Astrocyte (in vitro differentiated cells and primary cell): ENCODE results near the gene MCF2L2. TPM values are rescaled to one million over a fixed set of nuclear protein-coding genes. Genes with fewer than 3 reads are reported as not detected.

Source experiments
- DNase-seq: peaks from one replicate; pipeline ENCODE4 v3.0.0-alpha.2; 2010; ENCODE audit warnings: low read depth
- FAIRE-seq: peaks from 2 replicates; lab custom pipeline; 2011; peaks lifted over from hg19 to GRCh38; lab: Jason Lieb, UNC
- H2AFZ ChIP-seq: 2 replicates; pipeline ENCODE4 v1.6.0; 2012; ENCODE audit warnings: low read depth, low read length, inconsistent platforms
- H3K27ac ChIP-seq: 2 replicates; pipeline ENCODE4 v1.5.1; 2011; ENCODE audit warnings: low read depth, low read length, inconsistent platforms
- H3K27me3 ChIP-seq: 2 replicates; pipeline ENCODE4 v1.6.0; 2011; ENCODE audit warnings: low read length, inconsistent platforms; ENCODE audit not compliant: insufficient read depth
- H3K36me3 ChIP-seq: 2 replicates; pipeline ENCODE4 v1.5.1; 2011; ENCODE audit warnings: low read length, inconsistent platforms; ENCODE audit not compliant: insufficient read depth
- H3K4me1 ChIP-seq: 2 replicates; pipeline ENCODE4 v1.5.1; 2011; ENCODE audit warnings: low read length, inconsistent platforms; ENCODE audit not compliant: insufficient read depth
- H3K4me2 ChIP-seq: 2 replicates; pipeline ENCODE4 v1.6.0; 2012; ENCODE audit warnings: low read length, inconsistent platforms
- H3K4me3 ChIP-seq: 2 replicates; pipeline ENCODE4 v1.5.1; 2011; ENCODE audit warnings: low read depth, mild to moderate bottlenecking, low read length, inconsistent platforms; ENCODE audit not compliant: insufficient read depth
- H3K79me2 ChIP-seq: 2 replicates; pipeline ENCODE4 v1.6.0; 2012; ENCODE audit warnings: mild to moderate bottlenecking, low read length, inconsistent platforms; ENCODE audit not compliant: insufficient read depth
- H3K9ac ChIP-seq: 2 replicates; pipeline ENCODE4 v1.6.0; 2012; ENCODE audit warnings: mild to moderate bottlenecking, low read length, inconsistent platforms
- H3K9me3 ChIP-seq: 2 replicates; pipeline ENCODE4 v1.5.1; 2012; ENCODE audit warnings: low read depth, mild to moderate bottlenecking, low read length, inconsistent platforms; ENCODE audit not compliant: insufficient read depth
- H4K20me1 ChIP-seq: 2 replicates; pipeline ENCODE4 v1.6.0; 2012; ENCODE audit warnings: low read length, inconsistent platforms; ENCODE audit not compliant: insufficient read depth
- H3K27ac Mint-ChIP-seq: one replicate; pipeline ENCODE4 v1.8.0; 2021; ENCODE audit warnings: mild to moderate bottlenecking, mixed read lengths; ENCODE audit not compliant: unreplicated experiment
- H3K27me3 Mint-ChIP-seq: one replicate; pipeline ENCODE4 v1.8.0; 2021; ENCODE audit warnings: low read depth, mixed read lengths; ENCODE audit not compliant: unreplicated experiment
- H3K36me3 Mint-ChIP-seq: one replicate; pipeline ENCODE4 v1.8.0; 2021; ENCODE audit warnings: low read depth, mixed read lengths; ENCODE audit not compliant: unreplicated experiment
- H3K4me1 Mint-ChIP-seq: one replicate; pipeline ENCODE4 v1.8.0; 2021; ENCODE audit warnings: low read depth, mixed read lengths; ENCODE audit not compliant: unreplicated experiment
- H3K4me3 Mint-ChIP-seq: one replicate; pipeline ENCODE4 v1.8.0; 2021; ENCODE audit warnings: mild to moderate bottlenecking, moderate library complexity, mixed read lengths; ENCODE audit not compliant: unreplicated experiment
- H3K9me3 Mint-ChIP-seq: one replicate; pipeline ENCODE4 v1.8.0; 2021; ENCODE audit warnings: mild to moderate bottlenecking, mixed read lengths; ENCODE audit not compliant: unreplicated experiment
- EZH2 ChIP-seq: IDR thresholded peaks from 2 replicates; pipeline ENCODE4 v1.6.1; 2012; ENCODE audit warnings: mild to moderate bottlenecking, low read length, inconsistent platforms; ENCODE audit not compliant: insufficient read depth
- total RNA-seq: library from RNA; stranded (reverse); gene quantifications from 2 replicates; pipeline ENCODE4 v1.2.1, GENCODE V29; 2021
- TF ChIP-seq, protein P1 (sequence below): IDR thresholded peaks from 2 replicates; pipeline ENCODE4 v1.5.1; 2011; ENCODE audit warnings: low read depth, mild to moderate bottlenecking, inconsistent platforms, low read length, moderate library complexity; ENCODE audit not compliant: insufficient read depth

The MCF2L2 gene
- total RNA-seq, 1 donor from 2014 or later = 0.89 TPM

DNA sequence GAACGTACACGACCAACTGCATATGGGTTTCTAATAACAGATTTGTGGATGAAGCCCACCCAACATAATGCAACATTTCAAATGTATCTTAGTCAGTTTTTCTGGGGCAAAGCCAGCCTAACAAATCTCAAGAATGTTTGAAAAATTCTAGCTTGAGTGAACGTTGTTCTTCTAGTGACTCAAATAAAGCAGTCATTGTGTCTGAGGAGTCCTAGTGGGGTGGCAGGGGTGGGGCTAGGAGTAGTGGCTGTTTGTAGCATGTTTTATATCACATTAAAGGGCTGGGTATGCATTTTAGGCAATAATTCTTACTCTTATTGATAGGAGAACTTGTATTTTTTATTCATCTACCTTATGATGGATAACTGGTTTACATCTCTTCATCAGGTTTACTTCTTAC, 169.3 kb downstream of the MCF2L2 start:
- Histone ChIP-seq H2AFZ (no peak overlapping the region), H3K9me3 (no peaks in the 10 kb centered on the region), H3K27me3 (no peaks in the 10 kb centered on the region), H3K36me3 (no peaks in the 10 kb centered on the region), H4K20me1 (no peaks in the 10 kb centered on the region), H3K27ac (no peak overlapping the region), H3K4me1 (peaks cover 5% of the 10 kb centered on the region), H3K79me2 (peaks cover 57% of the 10 kb centered on the region), H3K4me3 (no peak overlapping the region), H3K4me2 (no peak overlapping the region), H3K9ac (no peak overlapping the region)
- Mint-ChIP-seq H3K27me3 (no peaks in the 10 kb centered on the region), H3K4me1 (peaks cover 24% of the 10 kb centered on the region), H3K4me3 (no peak overlapping the region), H3K36me3 (no peaks in the 10 kb centered on the region), H3K27ac (no peak overlapping the region), H3K9me3 (no peaks in the 10 kb centered on the region)
- TF ChIP-seq EZH2 = no peak
- TF ChIP-seq, protein P1, sequence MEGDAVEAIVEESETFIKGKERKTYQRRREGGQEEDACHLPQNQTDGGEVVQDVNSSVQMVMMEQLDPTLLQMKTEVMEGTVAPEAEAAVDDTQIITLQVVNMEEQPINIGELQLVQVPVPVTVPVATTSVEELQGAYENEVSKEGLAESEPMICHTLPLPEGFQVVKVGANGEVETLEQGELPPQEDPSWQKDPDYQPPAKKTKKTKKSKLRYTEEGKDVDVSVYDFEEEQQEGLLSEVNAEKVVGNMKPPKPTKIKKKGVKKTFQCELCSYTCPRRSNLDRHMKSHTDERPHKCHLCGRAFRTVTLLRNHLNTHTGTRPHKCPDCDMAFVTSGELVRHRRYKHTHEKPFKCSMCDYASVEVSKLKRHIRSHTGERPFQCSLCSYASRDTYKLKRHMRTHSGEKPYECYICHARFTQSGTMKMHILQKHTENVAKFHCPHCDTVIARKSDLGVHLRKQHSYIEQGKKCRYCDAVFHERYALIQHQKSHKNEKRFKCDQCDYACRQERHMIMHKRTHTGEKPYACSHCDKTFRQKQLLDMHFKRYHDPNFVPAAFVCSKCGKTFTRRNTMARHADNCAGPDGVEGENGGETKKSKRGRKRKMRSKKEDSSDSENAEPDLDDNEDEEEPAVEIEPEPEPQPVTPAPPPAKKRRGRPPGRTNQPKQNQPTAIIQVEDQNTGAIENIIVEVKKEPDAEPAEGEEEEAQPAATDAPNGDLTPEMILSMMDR = no peak
- FAIRE-seq (no peak), DNase-seq (no peak)

- peak; percentile 15 for DNase-seq
- no peak overlapping the region for H2AFZ ChIP-seq
- peak overlapping the region; percentile 70 for H3K4me3 ChIP-seq
- no peaks in the 10 kb centered on the region for H4K20me1 ChIP-seq
- H3K9me3 ChIP-seq = no peaks in the 10 kb centered on the region
- TF ChIP-seq, protein P1 = no peak
- no peak for TF ChIP-seq EZH2
- Mint-ChIP-seq H3K9me3 (no peaks in the 10 kb centered on the region), H3K27me3 (peaks cover 8% of the 10 kb centered on the region), H3K4me3 (peak overlapping the region; percentile 85), H3K4me1 (peaks cover 20% of the 10 kb centered on the region), H3K36me3 (no peaks in the 10 kb centered on the region), H3K27ac (peak overlapping the region; percentile 60)
- H3K27ac ChIP-seq = no peak overlapping the region
- H3K36me3 ChIP-seq = no peaks in the 10 kb centered on the region
- peak overlapping the region; percentile 85 for H3K4me2 ChIP-seq
- H3K4me1 ChIP-seq = peaks cover 6% of the 10 kb centered on the region
- peaks cover 36% of the 10 kb centered on the region for H3K79me2 ChIP-seq
- no peak overlapping the region for H3K9ac ChIP-seq
- no peak for FAIRE-seq
- H3K27me3 ChIP-seq = no peaks in the 10 kb centered on the region
Measured at GRCh38 chr3:183255348-183255730, 173.1 kb downstream of the MCF2L2 start.

DNA sequence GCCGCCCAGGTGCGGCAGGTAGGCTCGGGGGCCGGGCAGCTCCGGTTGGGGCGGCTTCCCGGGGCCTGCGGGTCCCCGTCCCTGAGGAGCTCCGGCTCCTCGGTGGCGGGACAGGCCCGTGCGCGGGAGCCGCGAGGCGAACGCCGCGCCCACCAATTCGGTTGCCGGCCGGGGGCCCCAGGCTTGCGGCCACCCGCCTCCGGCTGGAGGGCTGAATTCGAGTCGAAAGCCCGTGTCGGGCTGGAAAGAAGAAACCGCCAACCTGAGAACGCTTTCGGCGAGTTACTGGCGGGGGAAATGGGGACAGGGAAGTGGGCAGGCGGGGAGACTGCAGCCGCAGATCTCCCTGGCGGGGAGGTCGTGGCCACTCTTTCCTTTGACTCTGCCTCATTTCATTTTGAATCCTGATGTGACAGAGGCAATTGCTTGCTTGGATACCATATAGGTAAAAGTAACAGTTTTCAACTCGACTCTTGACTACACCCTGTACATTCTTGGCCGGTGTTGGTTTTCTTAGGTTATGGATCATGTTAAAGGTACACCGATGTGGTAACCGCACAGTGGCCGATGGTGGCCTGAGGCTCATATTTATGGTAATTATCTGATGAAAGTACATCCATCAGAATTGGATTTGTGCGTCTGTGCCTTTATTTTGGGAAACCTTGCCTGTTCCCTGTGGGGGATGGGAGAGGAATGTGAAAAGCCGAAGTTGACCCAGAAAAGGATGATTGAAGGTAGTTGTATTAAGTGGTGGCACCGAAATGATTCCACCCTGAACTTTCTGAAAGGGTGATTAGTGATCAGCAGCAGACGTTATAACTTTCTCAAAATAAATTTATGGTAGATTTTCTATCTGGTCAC, 173.7 kb downstream of the MCF2L2 start:
- TF ChIP-seq, protein P1 = no peak
- no peak for TF ChIP-seq EZH2
- Mint-ChIP-seq H3K4me1 (peaks cover 14% of the 10 kb centered on the region), H3K27me3 (peaks cover 8% of the 10 kb centered on the region), H3K36me3 (no peaks in the 10 kb centered on the region), H3K9me3 (no peaks in the 10 kb centered on the region), H3K27ac (peak overlapping the region; percentile 60), H3K4me3 (peak overlapping the region; percentile 85)
- no peak for DNase-seq
- Histone ChIP-seq H3K4me1 (peaks cover 6% of the 10 kb centered on the region), H3K9ac (peak overlapping the region; percentile 86), H3K36me3 (no peaks in the 10 kb centered on the region), H4K20me1 (no peaks in the 10 kb centered on the region), H3K9me3 (no peaks in the 10 kb centered on the region), H3K79me2 (peaks cover 31% of the 10 kb centered on the region), H3K27ac (peak overlapping the region; percentile 29), H3K27me3 (no peaks in the 10 kb centered on the region), H3K4me2 (peak overlapping the region; percentile 85), H2AFZ (peak overlapping the region; percentile 58), H3K4me3 (peak overlapping the region; percentile 70)
- FAIRE-seq = no peak
